GM19025 (cell line): Measurements from ENCODE around the gene CEND1.

Source experiments
- ATAC-seq: cut with Tn5 transposase; IDR thresholded peaks from one replicate; pipeline ENCODE4 v1.9.1; 2021; ENCODE audit warnings: mild to moderate bottlenecking, low read depth, moderate library complexity; ENCODE audit not compliant: unreplicated experiment

CEND1 gene

GRCh38 chr11:782264-783174 lies 7.4 kb downstream of the CEND1 start:
- ATAC-seq = no peak

- no peak for ATAC-seq
Measured at GRCh38 chr11:779955-780532, 9.8 kb downstream of the CEND1 start.

GRCh38 chr11:778976-779954 lies 10.6 kb downstream of the CEND1 start:
- no peak for ATAC-seq

GRCh38 chr11:777288-778255 lies 12.3 kb downstream of the CEND1 start, which contains the start of gene GATD1:
GATD1 (minus strand) TSS chr11:777487; CDS start chr11:777462, 25 bp downstream.
- peak; percentile 77 for ATAC-seq

- ATAC-seq = peak; percentile 36
Measured at GRCh38 chr11:776561-777287, 13.2 kb downstream of the CEND1 start.

GRCh38 chr11:776263-776560 lies 13.7 kb downstream of the CEND1 start:
- ATAC-seq = no peak

GRCh38 chr11:774873-775592 lies 14.9 kb downstream of the CEND1 start:
- no peak for ATAC-seq

- ATAC-seq = no peak
Measured at GRCh38 chr11:773830-774229, 16.1 kb downstream of the CEND1 start.

- ATAC-seq = no peak
Measured at GRCh38 chr11:773425-773824, 16.5 kb downstream of the CEND1 start.

GRCh38 chr11:772429-773390 lies 17.2 kb downstream of the CEND1 start:
- no peak for ATAC-seq

- no peak for ATAC-seq
Measured at GRCh38 chr11:771617-772204, 18.2 kb downstream of the CEND1 start.

- ATAC-seq = no peak
Measured at GRCh38 chr11:770642-771616, 19.0 kb downstream of the CEND1 start.

- ATAC-seq = no peak
Measured at GRCh38 chr11:769887-770641, 19.8 kb downstream of the CEND1 start.

GRCh38 chr11:767238-767637 lies 22.7 kb downstream of the CEND1 start:
- ATAC-seq = no peak

- ATAC-seq = no peak
Measured at GRCh38 chr11:766936-767210, 23.0 kb downstream of the CEND1 start.
